Mammary microvascular endothelial cell (primary cell): ENCODE results near the gene ARL17A. TPM values are rescaled to one million over a fixed set of nuclear protein-coding genes. Genes with fewer than 3 reads are reported as not detected.

Experiments
- total RNA-seq: library from RNA; depleted of rRNA; stranded (reverse); fragments of >200 nt; gene quantifications from 2 replicates; pipeline ENCODE4 v1.2.3, GENCODE V29; 2015

ARL17A gene
- 2.4 and 2.7 TPM in 2 replicates for total RNA-seq

GRCh38 chr17:46579083-46580075 lies at the start of gene ARL17A:
ARL17A (minus strand) TSS chr17:46579691; CDS start chr17:46576322, 3,369 bp downstream.

GRCh38 chr17:46590157-46591146 lies 11.0 kb upstream of the ARL17A start, which contains the start of gene NSF:
NSF (plus strand) TSS chr17:46590669; CDS start chr17:46590776, 107 bp downstream.

GRCh38 chr17:46512168-46512567 lies 67.3 kb downstream of the ARL17A start, which contains the start of gene LRRC37A2:
LRRC37A2 (plus strand) TSS chr17:46512468; CDS start chr17:46512713, 245 bp downstream.

Other genes with a start within 250 kb of the ARL17A start
- gene ARL17B, start 217.9 kb downstream of the ARL17A start, total RNA-seq, result 10.2 and 12.5 TPM in 2 replicates
- 2.3 and 3.2 TPM in 2 replicates for gene LRRC37A2, start 67.2 kb downstream of the ARL17A start, total RNA-seq
- gene NSF, start 11.0 kb upstream of the ARL17A start, total RNA-seq, result 25.0 and 31.0 TPM in 2 replicates
- 0.59 and 0.87 TPM in 2 replicates for gene WNT3, start 239.0 kb upstream of the ARL17A start, total RNA-seq